MM.1S (cell line): ENCODE data around the gene PDE6B.

Experiments used
- DNase-seq: peaks from one replicate; pipeline ENCODE4 v3.0.0-alpha.2; 2015
- H2AFZ ChIP-seq: fragments of 300-600 bp; sonication (generic); 2 replicates; pipeline ENCODE4 v1.6.0; 2016; ENCODE audit warnings: antibody characterized with exemption, low read length
- H3F3A ChIP-seq: fragments of 300-600 bp; sonication (generic); 2 replicates; pipeline ENCODE4 v1.6.1; 2016; ENCODE audit warnings: mild to moderate bottlenecking, antibody characterized with exemption, low read length, moderate library complexity, mixed read lengths; ENCODE audit not compliant: insufficient read depth
- H3K27ac ChIP-seq: fragments of 300-600 bp; sonication (generic); 2 replicates; pipeline ENCODE4 v1.5.1; 2016; ENCODE audit warnings: mild to moderate bottlenecking, low read length
- H3K27me3 ChIP-seq: fragments of 300-600 bp; sonication (generic); replicated peaks from 2 replicates; pipeline ENCODE4 v1.6.0; 2016; ENCODE audit warnings: low read length; ENCODE audit not compliant: insufficient read depth
- H3K36me3 ChIP-seq: fragments of 300-600 bp; sonication (generic); replicated peaks from 2 replicates; pipeline ENCODE4 v1.6.1; 2016; ENCODE audit warnings: mild to moderate bottlenecking, low read length, mixed read lengths; ENCODE audit not compliant: insufficient read depth
- H3K4me1 ChIP-seq: fragments of 300-600 bp; sonication (generic); 2 replicates; pipeline ENCODE4 v1.6.1; 2016; ENCODE audit warnings: low read length, mixed read lengths
- H3K4me2 ChIP-seq: fragments of 300-600 bp; sonication (generic); 2 replicates; pipeline ENCODE4 v1.6.0; 2016; ENCODE audit warnings: low read depth, low read length
- H3K4me3 ChIP-seq: fragments of 300-600 bp; sonication (generic); 2 replicates; pipeline ENCODE4 v1.5.1; 2016; ENCODE audit warnings: low read length, mixed read lengths
- H3K79me2 ChIP-seq: fragments of 300-600 bp; sonication (generic); 2 replicates; pipeline ENCODE4 v1.6.1; 2016; ENCODE audit warnings: mixed run types, low read length, mixed read lengths
- H3K9ac ChIP-seq: fragments of 300-600 bp; sonication (generic); 2 replicates; pipeline ENCODE4 v1.6.1; 2016; ENCODE audit warnings: low read length, mixed read lengths
- H3K9me2 ChIP-seq: fragments of 300-600 bp; sonication (generic); replicated peaks from 2 replicates; pipeline ENCODE4 v1.6.1; 2016; ENCODE audit warnings: mild to moderate bottlenecking, low read length, mixed read lengths; ENCODE audit not compliant: insufficient read depth
- H3K9me3 ChIP-seq: fragments of 300-600 bp; sonication (generic); replicated peaks from 2 replicates; pipeline ENCODE4 v1.6.1; 2016; ENCODE audit warnings: mild to moderate bottlenecking, low read length, mixed read lengths; ENCODE audit not compliant: insufficient read depth
- H4K20me1 ChIP-seq: fragments of 300-600 bp; sonication (generic); 2 replicates; pipeline ENCODE4 v1.6.1; 2016; ENCODE audit warnings: mild to moderate bottlenecking, low read length, moderate library complexity, mixed read lengths; ENCODE audit not compliant: insufficient read depth
- CTCF ChIP-seq: fragments of 300-600 bp; sonication (generic); IDR thresholded peaks from 2 replicates; pipeline ENCODE4 v1.5.1; 2016; ENCODE audit warnings: antibody characterized with exemption, low read length, mixed read lengths
- EZH2 ChIP-seq: fragments of 300-600 bp; sonication (generic); optimal IDR thresholded peaks from 2 replicates; pipeline ENCODE3; 2017; ENCODE audit warnings: low read depth, mild to moderate bottlenecking, antibody characterized with exemption, low read length, mixed read lengths
- EZH2phosphoT487 ChIP-seq: fragments of 300-600 bp; sonication (generic); IDR thresholded peaks from 2 replicates; pipeline ENCODE4 v1.6.1; 2018; ENCODE audit warnings: antibody characterized with exemption, low read length

PDE6B gene

GRCh38 chr4:663046-663437 is 37.7 kb downstream of the PDE6B start:
- Histone ChIP-seq H3K9me2 (no peaks in the 10 kb centered on the region), H3K4me3 (no peak overlapping the region), H4K20me1 (no peaks in the 10 kb centered on the region), H3K79me2 (no peaks in the 10 kb centered on the region), H3K27ac (no peak overlapping the region), H3F3A (no peaks in the 10 kb centered on the region), H3K27me3 (no peaks in the 10 kb centered on the region), H3K9me3 (no peaks in the 10 kb centered on the region), H2AFZ (no peak overlapping the region), H3K4me1 (no peaks in the 10 kb centered on the region), H3K9ac (no peak overlapping the region), H3K36me3 (no peaks in the 10 kb centered on the region), H3K4me2 (no peak overlapping the region)
- no peak for DNase-seq
- no peak for TF ChIP-seq CTCF
- no peak for TF ChIP-seq EZH2phosphoT487
- no peak for TF ChIP-seq EZH2

DNA sequence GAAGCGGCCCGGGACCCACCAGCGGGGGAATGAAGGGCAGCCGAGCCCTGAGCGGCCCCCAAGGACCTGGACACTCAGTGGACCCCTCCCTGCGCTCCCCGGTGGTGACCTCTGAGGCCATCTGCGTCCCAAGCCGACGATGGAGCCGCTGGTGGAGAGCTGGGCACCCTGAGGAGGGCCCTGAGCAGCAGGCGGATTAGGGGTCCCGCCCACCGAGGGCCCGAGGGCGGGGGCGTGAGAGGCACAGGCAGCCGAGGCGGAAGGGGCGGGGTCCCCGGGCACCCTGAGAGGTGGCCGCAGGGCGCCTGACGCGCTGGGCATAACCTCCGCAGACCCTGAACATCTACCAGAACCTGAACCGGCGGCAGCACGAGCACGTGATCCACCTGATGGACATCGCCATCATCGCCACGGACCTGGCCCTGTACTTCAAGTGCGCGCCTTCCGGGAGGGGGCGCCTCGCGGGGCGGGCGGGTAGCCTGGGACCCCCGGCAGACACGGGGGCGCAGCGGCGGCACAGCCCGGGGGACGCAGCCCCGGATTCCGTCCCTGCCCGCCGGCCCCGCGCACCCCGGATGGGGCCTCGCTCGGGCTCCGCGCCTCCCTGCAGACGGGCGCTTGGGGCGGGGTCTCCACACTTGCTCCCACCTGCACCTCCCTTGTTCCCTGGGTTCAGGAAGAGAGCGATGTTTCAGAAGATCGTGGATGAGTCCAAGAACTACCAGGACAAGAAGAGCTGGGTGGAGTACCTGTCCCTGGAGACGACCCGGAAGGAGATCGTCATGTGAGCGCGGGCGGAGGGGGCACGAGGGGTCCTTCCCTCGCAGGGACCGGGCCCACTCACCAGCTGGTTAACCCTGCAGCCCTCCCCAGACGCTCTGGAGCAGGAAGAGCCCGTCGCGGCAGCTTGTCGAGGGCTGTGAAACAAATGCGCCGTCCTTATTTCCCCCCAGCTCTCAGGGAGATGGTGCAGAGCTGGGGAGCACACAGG is 38.4 kb downstream of the PDE6B start:
- DNase-seq = no peak
- H3K79me2 ChIP-seq = no peaks in the 10 kb centered on the region
- no peak overlapping the region for H3K27ac ChIP-seq
- H4K20me1 ChIP-seq = no peaks in the 10 kb centered on the region
- no peaks in the 10 kb centered on the region for H3K9me2 ChIP-seq
- H3K9me3 ChIP-seq = no peaks in the 10 kb centered on the region
- TF ChIP-seq CTCF (no peak), EZH2 (no peak), EZH2phosphoT487 (no peak)
- H3K4me1 ChIP-seq = no peaks in the 10 kb centered on the region
- H3K4me3 ChIP-seq = no peak overlapping the region
- H3K9ac ChIP-seq = no peak overlapping the region
- no peak overlapping the region for H3K4me2 ChIP-seq
- no peaks in the 10 kb centered on the region for H3K27me3 ChIP-seq
- no peaks in the 10 kb centered on the region for H3K36me3 ChIP-seq
- no peaks in the 10 kb centered on the region for H3F3A ChIP-seq
- H2AFZ ChIP-seq = no peak overlapping the region

DNA sequence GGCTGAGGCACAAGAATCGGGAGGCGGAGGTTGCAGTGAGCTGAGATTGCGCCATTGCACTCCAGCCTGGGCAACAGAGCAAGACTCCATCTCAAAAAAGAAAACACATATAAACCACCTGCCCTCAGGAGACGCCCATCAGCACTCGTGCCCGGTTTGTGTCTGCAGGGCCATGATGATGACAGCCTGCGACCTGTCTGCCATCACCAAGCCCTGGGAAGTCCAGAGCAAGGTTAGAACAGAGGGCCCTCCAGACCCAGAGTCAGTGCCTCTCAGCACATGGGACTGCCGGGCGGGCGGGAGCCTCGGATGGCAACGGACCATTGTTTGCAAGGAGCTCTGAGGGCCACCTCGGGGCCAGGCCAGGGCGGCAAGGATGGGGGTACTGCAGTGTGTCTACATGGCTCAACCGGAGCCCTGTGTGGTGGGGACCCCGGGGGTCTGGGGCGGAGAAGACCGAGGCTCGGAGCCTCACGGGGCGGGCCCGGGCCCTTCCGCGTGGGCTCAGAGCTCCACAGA is 39.4 kb downstream of the PDE6B start:
- Histone ChIP-seq H3K27me3 (no peaks in the 10 kb centered on the region), H3K79me2 (no peaks in the 10 kb centered on the region), H3K4me2 (no peak overlapping the region), H3K36me3 (no peaks in the 10 kb centered on the region), H3K9me2 (no peaks in the 10 kb centered on the region), H3K9ac (no peak overlapping the region), H3K27ac (no peak overlapping the region), H3K4me1 (no peaks in the 10 kb centered on the region), H3K4me3 (no peak overlapping the region), H4K20me1 (no peaks in the 10 kb centered on the region), H2AFZ (no peak overlapping the region), H3F3A (no peaks in the 10 kb centered on the region), H3K9me3 (no peaks in the 10 kb centered on the region)
- DNase-seq = no peak
- TF ChIP-seq CTCF (no peak), EZH2phosphoT487 (no peak), EZH2 (no peak)
